NCI-H774 (cell line): ENCODE data around the gene PNLIPRP1.

Source experiments
- DNase-seq: peaks from one replicate; lab custom pipeline; 2025; lab: John Stamatoyannopoulos, UW

PNLIPRP1 gene

DNA sequence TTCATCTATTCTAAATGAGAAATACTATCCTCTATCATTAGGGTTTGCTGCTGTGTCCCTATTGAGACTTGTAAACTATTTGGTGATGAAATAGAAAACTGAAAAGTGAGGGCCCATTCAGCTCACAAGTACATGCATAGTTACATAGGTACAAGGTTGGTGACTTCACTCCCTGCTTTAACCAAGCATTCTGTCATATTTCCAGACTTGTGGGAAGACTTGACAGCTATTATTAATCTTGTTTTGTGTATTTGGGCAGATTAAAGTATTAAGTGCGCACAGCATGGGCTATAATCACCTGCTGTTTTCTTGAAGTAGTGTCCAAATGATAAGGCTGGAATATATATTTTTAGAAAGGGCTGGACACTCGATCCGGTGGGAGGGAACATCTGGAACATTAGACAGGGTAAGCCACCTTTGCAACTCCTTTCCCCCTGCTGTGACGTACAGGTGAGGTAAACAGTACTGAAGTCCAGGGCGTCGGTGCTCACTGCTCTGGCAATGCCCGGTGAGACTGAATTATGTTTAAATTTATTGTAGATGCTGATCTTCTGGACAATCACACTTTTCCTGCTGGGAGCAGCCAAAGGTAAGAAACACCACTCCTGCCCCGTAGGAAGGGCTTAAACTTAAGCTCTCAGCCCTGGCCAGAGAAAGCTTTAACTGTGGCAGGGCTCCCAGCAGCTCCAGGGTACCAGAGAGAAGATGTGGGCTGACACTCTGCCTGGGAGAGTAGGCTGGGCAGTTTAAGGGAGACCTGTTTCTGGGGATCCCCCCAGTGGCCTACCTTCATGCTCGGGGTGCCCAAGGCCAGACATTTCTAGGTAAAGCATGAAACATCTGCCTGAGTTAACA is at the start of gene PNLIPRP1:
Gene PNLIPRP1, plus strand, starts transcription at position 370 of the 855 bp plus-strand sequence. Its CDS starts 171 bp downstream, at position 541.
- DNase-seq: no peak

- no peak for DNase-seq
Measured at GRCh38 chr10:116542007-116542677, 48.6 kb upstream of the PNLIPRP1 start.

- no peak for DNase-seq
Measured at GRCh38 chr10:116545122-116545521, 45.6 kb upstream of the PNLIPRP1 start.

- no peak for DNase-seq
Measured at GRCh38 chr10:116545756-116546155, 45.0 kb upstream of the PNLIPRP1 start, which contains the start of gene PNLIP. Gene PNLIP, plus strand, starts transcription at chr10:116545931. Its CDS starts 162 bp downstream, at chr10:116546093.

GRCh38 chr10:116548301-116548700 is 42.5 kb upstream of the PNLIPRP1 start:
- DNase-seq: no peak

DNA sequence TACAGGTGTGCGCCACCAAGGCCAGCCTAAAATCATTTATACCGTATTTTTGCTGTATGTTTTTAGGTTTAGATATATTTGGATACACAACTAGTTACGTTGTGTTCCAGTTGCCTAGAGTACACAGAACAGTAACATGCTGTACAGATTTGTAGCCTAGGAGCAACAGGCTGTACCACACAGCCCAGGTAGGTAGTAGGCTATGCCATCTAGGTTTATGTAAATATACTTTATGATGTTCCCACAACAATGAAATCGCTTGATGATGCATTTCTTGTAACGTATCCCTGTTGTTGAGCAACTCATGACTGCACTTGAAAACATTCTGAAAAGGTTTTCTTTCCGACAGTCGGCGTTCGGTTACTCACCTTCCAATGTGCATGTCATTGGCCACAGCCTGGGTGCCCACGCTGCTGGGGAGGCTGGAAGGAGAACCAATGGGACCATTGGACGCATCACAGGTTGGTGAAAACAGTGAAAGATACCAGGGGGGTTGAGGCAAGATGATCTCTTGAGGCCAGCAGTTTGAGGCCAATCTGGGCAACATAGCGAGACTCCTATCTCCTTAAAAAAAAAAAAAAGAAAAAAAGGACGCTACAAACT is 37.3 kb upstream of the PNLIPRP1 start:
- no peak for DNase-seq

DNA sequence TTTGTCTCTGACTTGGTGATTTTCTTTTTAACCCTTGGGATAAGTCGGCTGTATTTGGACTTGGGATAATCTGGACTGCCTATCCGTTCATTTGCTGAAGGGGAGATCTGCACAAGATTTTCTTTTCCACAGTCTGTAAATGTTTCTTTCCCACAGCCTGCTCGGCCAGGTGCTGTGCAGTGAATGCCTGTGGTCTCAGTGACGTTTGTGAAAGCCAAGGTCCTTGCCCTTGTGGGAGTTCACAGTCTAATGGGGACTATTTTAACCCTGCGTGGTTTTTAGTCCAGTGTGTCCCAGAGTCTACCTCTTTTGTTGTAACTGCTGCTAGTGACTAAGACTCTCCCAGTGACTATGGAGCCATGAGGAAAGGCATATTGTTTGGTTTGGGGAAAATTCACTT is 36.1 kb upstream of the PNLIPRP1 start:
- no peak for DNase-seq

- DNase-seq: no peak
Measured at GRCh38 chr10:116555880-116556279, 34.9 kb upstream of the PNLIPRP1 start.

GRCh38 chr10:116557305-116557880 is 33.4 kb upstream of the PNLIPRP1 start:
- DNase-seq: no peak

GRCh38 chr10:116565534-116565933 is 25.2 kb upstream of the PNLIPRP1 start:
- no peak for DNase-seq

- DNase-seq: no peak
Measured at GRCh38 chr10:116566932-116567331, 23.8 kb upstream of the PNLIPRP1 start.

DNA sequence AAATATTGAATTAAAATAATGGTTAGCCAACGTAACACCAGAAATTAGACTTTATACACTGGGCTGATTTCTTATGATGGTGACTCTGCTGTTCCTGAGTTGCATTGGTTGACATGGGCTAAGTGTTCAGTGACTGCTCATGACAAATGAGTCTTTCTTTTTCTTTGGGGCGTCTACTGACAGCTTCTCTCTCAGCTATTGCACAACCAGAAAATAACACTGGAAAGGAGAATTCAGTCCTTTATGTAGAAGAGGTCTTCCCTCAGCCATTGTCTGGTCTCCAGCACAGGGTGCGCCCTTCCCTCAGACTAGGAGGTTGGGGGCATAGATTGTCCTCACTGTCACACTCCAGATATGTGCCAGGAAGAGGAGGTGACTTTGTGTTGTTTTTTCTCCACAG is 23.4 kb upstream of the PNLIPRP1 start:
- DNase-seq: no peak

DNA sequence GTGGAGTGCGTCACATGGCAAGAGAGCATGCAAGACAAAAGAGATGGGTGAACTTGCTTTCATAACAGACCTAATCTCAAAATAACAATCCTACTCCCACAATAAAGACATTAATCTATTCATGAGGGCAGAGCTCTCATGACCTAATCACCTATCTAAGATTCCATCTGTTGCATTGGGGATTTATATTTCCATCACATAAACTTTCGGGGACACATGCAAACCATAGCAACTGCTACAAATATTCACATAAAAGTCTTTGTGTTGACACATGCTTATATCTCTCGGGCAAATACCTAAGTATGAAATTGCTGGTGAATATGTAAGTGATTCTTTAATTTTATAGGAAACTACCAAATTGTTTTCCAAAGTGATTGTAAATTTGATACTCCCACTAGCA is 16.0 kb upstream of the PNLIPRP1 start:
- DNase-seq: no peak

GRCh38 chr10:116587878-116588591 is 2.7 kb upstream of the PNLIPRP1 start:
- DNase-seq: no peak

DNA sequence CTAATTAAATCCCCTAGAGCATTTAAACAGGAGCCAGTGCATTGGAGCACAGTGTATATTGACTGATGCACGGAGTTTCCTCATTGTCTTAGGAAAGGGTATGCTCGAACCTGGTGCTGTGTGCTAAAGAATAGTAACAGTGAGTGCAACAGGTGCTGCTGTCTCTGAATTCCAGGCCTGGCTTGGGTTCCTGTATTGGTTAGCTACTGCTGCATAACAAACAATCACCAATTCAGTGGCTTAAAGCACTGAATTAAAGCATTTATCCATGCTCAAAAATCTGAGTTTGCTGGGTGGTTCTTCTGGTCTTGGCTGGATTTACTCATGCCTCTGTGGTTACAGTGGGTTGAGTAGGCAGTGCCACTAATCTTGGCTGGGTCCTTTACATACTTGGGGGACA is 1.8 kb upstream of the PNLIPRP1 start:
- no peak for DNase-seq

DNA sequence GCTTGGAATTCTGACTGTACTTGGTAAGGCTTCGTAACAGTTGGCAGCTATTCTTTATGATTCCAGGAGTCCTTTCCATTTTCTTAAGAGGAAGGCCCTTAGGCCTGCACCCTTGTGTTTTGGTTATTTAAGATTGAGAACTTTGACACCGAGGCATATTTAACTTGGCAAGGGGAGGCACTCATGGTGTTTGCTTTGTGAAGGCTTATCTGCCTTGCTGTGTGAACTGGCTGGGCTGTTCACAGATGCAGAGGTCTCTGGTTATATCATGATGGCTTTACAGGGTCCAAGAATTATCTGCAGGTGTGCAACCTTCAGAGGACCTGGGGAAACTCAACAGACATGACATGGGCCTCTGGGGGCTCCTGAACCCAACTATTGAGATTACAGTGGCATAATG is 833 bp upstream of the PNLIPRP1 start:
- no peak for DNase-seq

GRCh38 chr10:116593139-116593740 is 2.5 kb downstream of the PNLIPRP1 start:
- DNase-seq: no peak

GRCh38 chr10:116594525-116595035 is 3.8 kb downstream of the PNLIPRP1 start:
- DNase-seq: no peak

DNA sequence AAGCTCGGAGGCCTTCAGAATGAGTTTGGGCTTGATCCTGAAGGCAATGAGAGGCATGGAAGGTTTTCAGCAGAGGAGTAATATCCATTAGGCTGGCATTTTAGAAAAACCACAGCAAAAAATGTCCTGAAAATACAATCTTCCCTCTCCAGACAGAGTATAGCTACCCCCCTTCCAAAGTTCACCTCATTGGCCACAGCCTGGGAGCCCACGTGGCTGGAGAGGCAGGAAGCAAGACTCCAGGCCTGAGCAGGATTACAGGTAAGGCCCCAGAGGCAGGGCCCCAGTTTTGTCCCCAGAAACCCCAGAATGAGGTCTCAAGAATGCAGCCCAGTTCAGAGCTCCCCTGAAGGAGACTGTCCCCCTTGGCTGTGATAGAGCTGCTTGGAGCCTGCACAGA is 5.3 kb downstream of the PNLIPRP1 start:
- DNase-seq: no peak

- no peak for DNase-seq
Measured at GRCh38 chr10:116597543-116597942, 6.8 kb downstream of the PNLIPRP1 start.

DNA sequence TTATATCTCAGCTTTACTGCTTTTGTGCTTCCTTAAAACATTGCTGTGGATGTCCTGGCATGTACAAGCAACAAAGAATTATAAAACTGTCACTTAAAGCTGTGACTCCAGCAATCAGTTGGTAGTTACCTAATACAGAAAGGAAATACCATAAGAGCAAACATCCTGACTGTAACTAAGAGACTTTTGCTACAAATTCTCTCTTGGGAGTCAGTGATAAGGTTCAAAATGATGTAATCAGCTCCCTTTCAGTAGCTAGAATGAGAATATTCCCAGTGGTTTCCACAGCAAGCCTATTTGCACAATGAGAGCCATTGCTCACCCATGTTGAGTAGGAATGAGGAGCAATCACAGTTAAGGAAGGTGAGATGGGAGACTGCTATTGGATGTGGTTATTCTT is 7.6 kb downstream of the PNLIPRP1 start:
- no peak for DNase-seq
